GM12873 (cell line): ENCODE data around the gene SOX10.

Experiments
- CTCF ChIP-seq: IDR thresholded peaks from 2 replicates; pipeline ENCODE4 v1.5.1; 2012; ENCODE audit warnings: low read depth, mild to moderate bottlenecking, moderate library complexity, low read length, control low read depth; ENCODE audit not compliant: insufficient read depth; ENCODE audit errors: missing control alignments

SOX10 gene

GRCh38 chr22:37961062-37961461 lies 23.3 kb downstream of the SOX10 start:
- TF ChIP-seq CTCF: no peak

GRCh38 chr22:37959231-37959825 lies 25.0 kb downstream of the SOX10 start:
- TF ChIP-seq CTCF: no peak

GRCh38 chr22:37957232-37957631 lies 27.1 kb downstream of the SOX10 start:
- no peak for TF ChIP-seq CTCF

- TF ChIP-seq CTCF: no peak
Measured at GRCh38 chr22:37954686-37955085, 29.7 kb downstream of the SOX10 start.

- peak; percentile 17 for TF ChIP-seq CTCF
Measured at GRCh38 chr22:37953437-37954179, 30.7 kb downstream of the SOX10 start, which contains the start of the genes C22orf23 and POLR2F. Gene C22orf23 (minus strand): TSS chr22:37953601. CDS start chr22:37953149, 452 bp downstream. Gene POLR2F (plus strand): TSS chr22:37953699. CDS start chr22:37953788, 89 bp downstream.

GRCh38 chr22:37953062-37953436 lies 31.3 kb downstream of the SOX10 start:
- no peak for TF ChIP-seq CTCF

GRCh38 chr22:37951305-37951704 lies 33.0 kb downstream of the SOX10 start:
- TF ChIP-seq CTCF: no peak
